Endometrium (tissue), 2 donors: ENCODE data around the gene ARSI.
A peak's percentile ranks its signal among the peaks of the same experiment; 100 is the strongest.

Experiments
- FAIRE-seq: peaks from 2 replicates; lab custom pipeline; 2012; peaks lifted over from hg19 to GRCh38; lab: Jason Lieb, UNC
- donor health status: control.
- donor health status: control.

Gene ARSI

DNA sequence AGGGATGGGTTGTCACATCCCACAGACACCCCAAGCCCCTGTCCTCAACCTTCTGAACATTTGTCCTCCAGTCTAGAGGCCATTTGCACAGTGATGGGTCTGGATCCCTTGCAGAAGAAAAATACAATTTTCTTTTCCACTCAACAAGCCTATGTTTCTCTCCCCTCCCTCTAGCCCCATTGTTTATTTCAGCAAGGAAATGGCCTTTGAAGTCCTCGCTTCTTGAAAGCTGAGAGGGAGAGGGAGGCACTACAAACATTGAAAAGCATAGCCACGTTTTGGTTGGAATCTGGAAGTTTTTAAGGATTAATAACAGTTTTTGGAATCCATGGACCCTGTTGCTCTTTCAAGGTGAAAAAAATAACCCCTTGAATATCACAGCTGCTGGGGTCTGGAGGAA lies 24.0 kb upstream of the ARSI start:
- peak; percentile 15 for FAIRE-seq

DNA sequence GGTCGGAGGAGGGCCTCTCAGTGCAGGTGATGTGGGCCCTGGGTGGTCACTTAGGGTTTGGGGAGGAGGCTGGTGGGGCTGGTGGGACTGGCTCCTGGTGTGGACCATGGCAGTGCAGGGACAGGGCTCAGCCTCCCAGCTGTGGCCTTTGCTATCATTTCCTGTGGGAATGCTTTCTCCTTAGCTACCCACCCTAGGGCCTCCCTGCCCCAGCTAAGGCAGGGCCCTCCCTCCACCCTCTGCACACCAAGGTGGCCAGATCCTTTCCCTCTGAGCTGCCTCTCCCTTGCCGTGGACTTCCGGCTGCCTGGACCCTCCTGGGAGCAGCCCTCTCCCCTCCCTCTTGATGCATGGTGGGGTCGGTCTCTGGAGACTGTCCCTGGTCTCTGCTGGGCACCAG lies 22.7 kb upstream of the ARSI start:
- FAIRE-seq = no peak

DNA sequence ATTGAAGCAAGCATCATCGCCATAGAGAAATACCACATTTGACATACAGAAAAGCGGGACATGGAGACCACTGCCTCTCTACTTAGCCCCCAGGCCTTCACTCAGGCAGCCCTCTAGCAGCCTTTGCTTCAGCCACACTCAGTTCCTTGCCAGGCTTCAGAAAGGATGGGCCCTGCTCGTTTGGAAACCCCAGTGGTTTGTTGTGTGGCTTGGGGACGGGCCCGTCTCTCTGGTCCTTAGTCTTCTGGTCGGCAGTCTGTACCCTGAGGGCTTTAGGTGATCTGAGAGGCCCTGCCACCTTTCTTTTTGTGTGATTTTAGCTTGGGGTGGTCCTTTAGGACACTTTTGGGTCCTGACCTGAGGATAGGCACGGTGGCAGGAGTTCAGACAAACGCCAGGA lies 21.1 kb upstream of the ARSI start:
- no peak for FAIRE-seq

GRCh38 chr5:150323092-150323491 lies 20.4 kb upstream of the ARSI start:
- no peak for FAIRE-seq

DNA sequence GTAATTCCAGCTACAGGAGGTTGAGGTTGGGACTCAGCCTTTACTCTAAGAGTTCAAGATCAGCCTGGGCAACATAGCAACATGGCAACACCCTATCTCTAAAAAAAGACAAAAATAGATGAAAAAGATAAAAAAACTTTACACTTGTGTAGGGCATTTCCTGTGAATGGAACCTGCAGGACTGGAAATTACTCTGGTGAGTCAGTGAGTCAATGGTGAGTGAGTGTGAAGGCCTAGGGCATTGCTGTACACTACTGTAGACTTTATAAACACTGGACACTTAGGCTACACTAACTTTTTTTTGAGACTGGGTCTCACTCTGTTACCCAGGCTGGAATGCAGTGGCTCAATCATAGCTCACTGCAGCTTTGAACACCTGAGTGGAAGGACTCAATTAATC lies 19.5 kb upstream of the ARSI start:
- no peak for FAIRE-seq

- no peak for FAIRE-seq
Observed at GRCh38 chr5:150321784-150322183, 19.1 kb upstream of the ARSI start.

- FAIRE-seq = no peak
Observed at GRCh38 chr5:150321211-150321610, 18.5 kb upstream of the ARSI start.

DNA sequence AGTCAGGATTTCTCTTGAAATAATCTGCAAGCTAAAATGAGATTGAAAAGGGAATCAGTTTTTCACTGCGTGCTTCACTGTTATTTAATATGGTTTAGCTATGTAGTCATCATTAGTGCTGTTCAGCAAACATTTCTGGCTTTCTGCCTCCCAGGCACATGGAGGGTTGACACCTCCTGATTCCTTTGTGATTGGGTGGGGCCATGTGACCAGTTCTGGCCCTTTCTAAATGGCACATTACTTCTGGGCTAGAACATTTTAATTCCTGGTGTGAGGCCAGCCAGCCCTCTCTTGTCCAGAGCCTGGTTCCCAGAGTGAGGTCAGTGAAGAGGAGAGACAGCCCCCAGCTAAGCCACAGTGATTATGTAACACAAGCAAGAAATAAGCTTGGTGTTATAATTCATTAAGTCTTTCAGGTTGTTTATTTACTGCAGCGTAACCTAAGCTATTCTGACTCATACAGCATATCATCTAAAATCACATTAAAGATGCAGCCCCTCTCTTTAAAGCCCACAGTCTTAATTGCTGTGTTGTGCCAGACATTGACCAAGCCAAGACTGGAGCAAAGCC lies 17.4 kb upstream of the ARSI start:
- no peak for FAIRE-seq

DNA sequence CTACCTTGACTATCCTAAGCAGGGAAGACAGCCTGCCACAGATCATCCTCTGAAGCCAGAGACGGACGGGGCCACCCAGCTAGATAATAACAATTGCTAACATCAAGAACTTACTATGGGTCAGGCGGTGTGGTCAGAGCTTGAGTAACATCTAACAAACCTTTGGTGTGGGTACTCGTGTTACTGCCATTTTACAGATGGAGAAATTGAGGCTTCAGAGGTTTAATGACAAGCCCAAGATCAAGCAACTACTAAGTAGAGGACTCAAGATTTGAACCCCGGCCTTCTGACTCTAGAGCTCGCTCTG lies 16.7 kb upstream of the ARSI start:
- FAIRE-seq = no peak

GRCh38 chr5:150318613-150319483 lies 16.1 kb upstream of the ARSI start:
- FAIRE-seq = no peak

DNA sequence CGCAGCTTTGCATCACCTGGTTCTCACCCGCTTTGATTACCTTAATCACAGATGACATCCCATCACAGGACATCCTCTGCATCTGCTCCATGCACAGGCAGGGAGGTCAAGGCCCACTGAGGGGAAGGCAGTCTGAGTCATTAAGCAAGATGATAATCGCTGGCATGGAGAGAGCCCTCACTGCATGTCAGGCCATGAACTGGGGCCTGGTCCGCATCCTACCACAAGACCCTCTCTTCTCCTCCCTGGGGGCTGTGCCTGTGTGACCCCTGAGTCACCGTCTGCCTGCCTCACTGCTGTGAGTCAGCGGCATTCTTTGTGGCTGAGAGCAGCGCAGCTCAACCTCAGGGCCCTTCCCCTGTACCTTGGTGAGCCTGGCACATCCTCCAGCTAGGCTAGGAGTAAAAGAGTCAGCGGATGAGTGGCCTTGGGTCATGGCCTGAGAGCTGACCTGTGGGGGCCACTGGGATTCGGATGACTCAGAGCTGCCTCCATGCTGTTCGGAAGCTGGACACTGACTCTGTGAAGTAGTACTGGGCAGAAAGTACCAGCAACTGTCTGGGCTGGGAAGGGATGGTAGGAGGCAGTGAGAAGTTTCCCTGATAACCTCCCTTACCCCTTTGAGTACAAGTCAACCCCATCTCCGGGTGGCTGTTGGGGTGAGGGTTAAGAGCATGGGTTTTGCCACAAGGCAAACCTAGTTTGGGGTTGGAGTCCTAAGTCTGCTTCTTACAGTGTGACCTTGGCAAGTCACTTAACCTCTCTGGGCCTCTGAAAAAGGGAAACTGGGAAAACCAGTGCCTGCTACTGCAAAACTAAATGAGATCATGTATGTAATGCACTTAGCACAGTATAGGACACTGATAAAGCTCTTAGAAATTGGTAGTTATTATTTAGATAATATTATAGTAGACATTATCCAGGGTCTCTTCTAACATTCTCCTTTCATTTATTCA lies 14.6 kb upstream of the ARSI start:
- no peak for FAIRE-seq

GRCh38 chr5:150316320-150316719 lies 13.6 kb upstream of the ARSI start:
- FAIRE-seq = no peak

GRCh38 chr5:150315245-150315644 lies 12.5 kb upstream of the ARSI start:
- FAIRE-seq = no peak

- FAIRE-seq = no peak
Observed at GRCh38 chr5:150313921-150314716, 11.4 kb upstream of the ARSI start.

GRCh38 chr5:150313501-150313900 lies 10.8 kb upstream of the ARSI start:
- no peak for FAIRE-seq

DNA sequence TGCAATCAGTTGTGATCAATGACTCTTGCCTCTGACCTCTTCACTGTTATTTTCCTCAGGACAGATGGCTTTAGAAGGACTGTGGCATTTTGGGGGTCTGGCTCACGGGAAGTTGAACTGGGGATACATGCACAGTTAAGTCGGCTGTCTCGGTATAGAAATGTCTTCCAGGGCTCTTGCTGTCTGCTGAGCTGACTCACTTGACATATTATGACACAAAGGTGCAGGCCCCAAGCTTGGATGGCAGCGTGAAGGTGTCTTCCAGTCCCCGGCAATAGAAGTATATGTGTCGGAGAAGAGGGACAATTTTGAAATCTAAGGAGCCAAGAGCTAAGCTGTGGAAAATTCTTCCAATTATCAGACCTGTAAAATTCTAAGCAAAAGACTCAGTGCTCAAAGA lies 9.8 kb upstream of the ARSI start:
- no peak for FAIRE-seq

DNA sequence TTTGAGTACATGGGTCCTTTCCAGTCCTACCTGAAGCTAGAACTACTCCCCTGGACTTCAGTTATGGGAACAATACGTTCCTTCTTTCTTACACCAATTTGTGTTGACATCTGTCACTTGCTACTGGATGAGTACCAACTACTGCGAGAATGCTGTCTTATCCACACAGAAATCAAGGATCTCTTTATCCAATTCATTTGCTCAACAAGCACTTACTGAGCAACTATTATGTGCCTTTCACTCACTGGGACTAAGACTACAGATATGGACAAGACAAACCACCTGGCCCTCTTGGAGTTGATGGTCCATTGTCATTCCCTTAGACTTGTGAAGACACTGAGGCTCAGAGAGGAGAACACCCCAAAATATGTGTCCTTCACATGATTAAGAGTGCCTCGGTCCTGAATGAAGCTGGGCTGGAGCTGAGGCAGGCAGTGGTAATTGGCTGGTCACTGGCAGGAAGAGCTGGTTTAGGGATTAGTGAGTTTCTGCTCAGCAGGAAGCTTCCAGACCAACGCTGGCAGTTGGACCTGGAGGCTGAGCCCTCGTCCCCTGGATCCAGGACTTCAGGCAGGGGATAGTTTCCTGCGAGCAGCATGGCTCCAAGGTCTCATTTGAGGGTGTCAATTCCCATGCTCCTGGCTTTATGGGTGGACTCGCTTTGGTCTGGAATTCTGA lies 8.4 kb upstream of the ARSI start:
- no peak for FAIRE-seq

DNA sequence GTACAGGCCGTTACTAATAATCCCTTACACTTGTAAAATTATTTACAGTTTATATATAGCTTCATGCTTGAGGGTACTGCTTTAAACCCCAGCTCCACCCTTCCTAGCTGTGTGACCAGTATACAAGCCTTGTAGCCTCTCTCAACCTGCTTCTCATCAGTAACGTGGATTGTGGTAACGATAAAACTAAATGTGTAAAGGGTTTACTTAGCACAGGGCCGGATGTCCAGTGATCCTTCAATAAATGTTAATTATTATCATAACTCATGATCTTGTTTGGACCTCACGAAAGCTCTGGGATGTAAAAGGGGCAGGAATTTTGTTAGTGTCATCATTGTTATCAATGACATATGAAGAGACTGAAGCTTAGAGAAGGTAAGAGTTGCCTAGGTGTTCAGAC lies 7.5 kb upstream of the ARSI start:
- no peak for FAIRE-seq

DNA sequence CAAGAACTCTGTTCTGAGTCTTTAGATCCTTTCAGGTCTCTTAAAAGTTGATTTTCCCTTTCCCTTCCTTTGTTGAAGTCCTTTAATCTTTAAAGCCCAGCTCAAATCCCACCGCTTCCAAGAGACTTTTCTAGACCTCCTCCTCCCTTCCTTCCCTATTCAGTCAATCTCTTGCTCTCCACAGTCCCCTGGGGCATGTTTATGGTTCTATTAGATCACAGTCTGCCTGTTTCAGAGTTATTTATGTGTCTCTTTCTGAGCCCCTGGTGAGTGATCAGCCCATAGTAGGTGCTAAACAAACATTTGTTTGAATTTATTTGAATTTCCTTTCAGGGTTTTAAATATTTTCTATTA lies 7.2 kb upstream of the ARSI start:
- FAIRE-seq = no peak

DNA sequence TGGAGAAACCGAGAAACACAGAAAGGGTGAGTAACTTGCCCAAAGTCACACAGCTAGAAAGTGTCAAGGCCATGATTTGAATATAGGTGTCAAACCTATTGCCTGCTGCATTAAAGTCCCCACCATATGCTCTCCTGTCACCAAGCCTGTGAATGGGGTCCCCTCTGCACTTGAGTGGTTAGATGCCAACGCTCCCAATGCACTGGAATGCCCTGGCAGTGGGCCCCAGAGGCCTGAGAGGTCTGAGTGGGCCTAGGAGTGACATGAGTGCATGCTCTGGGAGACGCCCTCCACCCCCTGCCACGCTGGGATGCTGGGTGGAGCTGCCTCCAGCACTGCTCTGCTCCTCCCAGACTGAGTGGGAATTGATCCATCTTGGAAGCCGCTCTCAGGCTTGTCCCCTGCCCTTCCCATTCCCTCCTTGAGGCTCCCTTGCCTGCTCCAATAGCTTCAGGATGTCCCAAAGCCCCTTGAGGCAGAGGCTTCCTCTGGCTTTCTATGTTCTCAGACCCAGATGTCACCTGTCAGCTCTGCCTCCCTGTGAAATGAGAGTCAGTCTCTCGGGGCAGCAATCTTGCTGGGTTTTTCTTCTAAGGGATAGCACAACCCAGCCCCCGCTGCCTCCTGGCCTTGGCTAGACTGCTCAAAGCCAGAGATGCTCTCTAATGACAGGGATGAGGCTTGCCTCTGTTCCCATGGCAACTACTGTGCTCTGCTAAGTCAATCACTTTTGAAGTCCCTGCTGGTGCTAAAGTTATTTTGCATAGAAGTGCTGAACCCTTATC lies 6.6 kb upstream of the ARSI start:
- no peak for FAIRE-seq
